Duodenal mucosa (tissue), 2 donors: ENCODE results near the gene NOTCH1.

Experiments
- H3K27ac ChIP-seq: one replicate; pipeline ENCODE4 v1.7.0; 2013; ENCODE audit warnings: low read depth, low read length
- H3K27me3 ChIP-seq, 2 donors: one replicate each; pipeline ENCODE4 v1.7.0; 2013; ENCODE audit warnings: low read length in 2 of 2, control low read depth in 1 of 2; ENCODE audit not compliant: insufficient read depth in 2 of 2, control insufficient read depth in 1 of 2
- H3K36me3 ChIP-seq, 2 donors: one replicate each; pipeline ENCODE4 v1.7.0; 2013; ENCODE audit warnings: low read length in 2 of 2, control low read depth in 1 of 2; ENCODE audit not compliant: insufficient read depth in 2 of 2, control insufficient read depth in 1 of 2
- H3K4me1 ChIP-seq, 2 donors: one replicate each; pipeline ENCODE4 v1.7.0; 2013; ENCODE audit warnings: low read length in 2 of 2, control low read depth in 1 of 2; ENCODE audit not compliant: insufficient read depth in 2 of 2, control insufficient read depth in 1 of 2
- H3K4me3 ChIP-seq, 2 donors: one replicate each; pipeline ENCODE4 v1.7.0; 2013; ENCODE audit warnings: low read length in 2 of 2, low read depth in 1 of 2
- H3K9ac ChIP-seq, 2 donors: one replicate each; pipeline ENCODE4 v1.7.0; 2013; ENCODE audit warnings: low read length in 2 of 2, low read depth in 1 of 2
- H3K9me3 ChIP-seq, 2 donors: one replicate each; pipeline ENCODE4 v1.7.0; 2013; ENCODE audit warnings: low read length in 2 of 2, control low read depth in 1 of 2; ENCODE audit not compliant: control insufficient read depth in 1 of 2

Gene NOTCH1

DNA sequence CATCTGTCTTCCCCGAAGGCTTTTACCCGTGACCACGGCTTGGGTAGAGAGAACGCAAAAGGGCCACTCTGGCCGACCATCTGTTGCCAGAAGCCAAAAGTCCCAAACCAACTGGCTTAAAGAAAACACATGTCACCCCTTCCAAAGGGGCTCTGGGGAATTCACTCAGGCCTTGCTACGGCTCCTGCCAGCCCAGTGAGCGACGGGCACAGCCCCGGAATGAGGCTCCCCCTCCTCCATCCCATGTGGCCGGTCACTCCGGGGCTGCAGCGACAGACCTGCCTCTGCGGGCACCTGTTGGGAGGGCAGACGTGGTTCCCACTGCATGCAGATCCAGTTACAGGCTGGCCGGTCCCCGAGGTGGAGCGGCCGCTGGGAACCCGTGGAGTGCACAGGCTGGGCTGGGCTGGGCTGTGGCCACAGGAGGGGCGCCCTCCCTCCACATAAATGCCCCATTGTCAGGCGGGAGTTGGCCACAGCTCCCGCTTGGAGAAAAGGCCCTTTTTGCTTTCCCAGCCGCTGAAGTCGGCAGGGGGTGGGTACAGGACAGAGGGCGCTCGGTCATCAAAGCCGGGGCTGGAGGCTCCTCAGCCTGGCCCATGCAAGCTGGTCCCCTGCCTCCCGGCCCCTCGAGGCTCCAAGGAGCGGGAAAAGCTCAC is 19.9 kb downstream of the NOTCH1 start:
- Histone ChIP-seq H3K27ac (no peak overlapping the region), H3K27me3 (no peaks in the 10 kb centered on the region), H3K9me3 (no peaks in the 10 kb centered on the region), H3K36me3 (peaks cover 3 to 7% of the 10 kb centered on the region in 2 donors), H3K4me3 (no peak overlapping the region), H3K9ac (peak overlapping the region; percentile 6 to 38), H3K4me1 (peaks cover 70 to 89% of the 10 kb centered on the region in 2 donors)

GRCh38 chr9:136525207-136525606 is 20.6 kb downstream of the NOTCH1 start:
- Histone ChIP-seq H3K27ac (no peak overlapping the region), H3K36me3 (peaks cover 3 to 7% of the 10 kb centered on the region in 2 donors), H3K9me3 (no peaks in the 10 kb centered on the region), H3K4me1 (peaks cover 65 to 88% of the 10 kb centered on the region in 2 donors), H3K27me3 (no peaks in the 10 kb centered on the region), H3K9ac (no peak overlapping the region), H3K4me3 (no peak overlapping the region)

DNA sequence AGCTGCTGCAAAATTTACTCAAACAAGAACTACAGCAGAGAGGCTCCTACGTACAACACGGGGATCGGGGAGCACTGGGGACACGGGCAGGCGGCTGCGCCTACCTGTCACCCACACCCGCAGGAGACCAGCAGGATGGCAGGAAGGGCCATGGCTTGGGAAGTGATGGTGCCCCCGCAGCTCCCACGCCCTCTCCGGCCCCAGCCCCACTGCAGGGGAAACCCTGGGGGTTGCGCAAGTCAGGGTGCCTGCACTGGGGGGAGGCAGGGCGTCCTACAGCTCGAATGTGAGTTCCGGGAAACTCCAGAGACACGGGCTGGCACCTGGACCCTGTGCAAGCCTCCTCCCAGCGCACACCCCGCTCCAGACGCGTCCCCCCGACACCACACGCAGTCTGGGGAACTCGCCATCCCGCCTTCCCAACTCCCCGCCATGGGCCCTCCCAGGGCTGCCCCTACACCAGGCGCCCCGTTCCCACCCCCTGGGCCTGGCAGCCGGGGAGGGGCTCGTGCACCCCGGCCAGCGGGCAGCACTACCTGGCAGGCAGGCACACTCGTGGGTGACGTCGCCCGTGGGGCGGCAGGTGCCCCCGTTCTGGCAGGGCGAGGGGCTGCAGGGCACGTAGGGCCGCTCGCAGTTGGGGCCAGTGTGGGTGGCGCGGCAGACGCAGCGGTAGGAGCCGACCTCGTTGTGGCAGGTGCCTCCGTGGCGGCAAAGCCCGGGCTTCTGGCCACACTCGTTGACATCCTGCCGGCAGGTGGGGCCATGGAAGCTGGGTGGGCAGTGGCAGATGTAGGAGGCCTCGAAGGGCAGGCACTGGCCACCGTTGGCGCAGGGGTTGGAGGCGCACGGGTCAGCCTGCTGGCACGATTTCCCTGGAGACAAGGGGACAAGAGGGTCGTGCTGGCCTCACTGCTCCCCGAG is 23.3 kb downstream of the NOTCH1 start:
- H3K27ac ChIP-seq: peak overlapping the region; percentile 10
- no peaks in the 10 kb centered on the region for H3K9me3 ChIP-seq
- peaks cover 69 to 81% of the 10 kb centered on the region in 2 donors for H3K4me1 ChIP-seq
- no peaks in the 10 kb centered on the region for H3K27me3 ChIP-seq
- H3K4me3 ChIP-seq: no peak overlapping the region
- peaks cover 12 to 26% of the 10 kb centered on the region in 2 donors for H3K36me3 ChIP-seq
- H3K9ac ChIP-seq: peak overlapping the region in 1 of 2 donors; percentile 47

DNA sequence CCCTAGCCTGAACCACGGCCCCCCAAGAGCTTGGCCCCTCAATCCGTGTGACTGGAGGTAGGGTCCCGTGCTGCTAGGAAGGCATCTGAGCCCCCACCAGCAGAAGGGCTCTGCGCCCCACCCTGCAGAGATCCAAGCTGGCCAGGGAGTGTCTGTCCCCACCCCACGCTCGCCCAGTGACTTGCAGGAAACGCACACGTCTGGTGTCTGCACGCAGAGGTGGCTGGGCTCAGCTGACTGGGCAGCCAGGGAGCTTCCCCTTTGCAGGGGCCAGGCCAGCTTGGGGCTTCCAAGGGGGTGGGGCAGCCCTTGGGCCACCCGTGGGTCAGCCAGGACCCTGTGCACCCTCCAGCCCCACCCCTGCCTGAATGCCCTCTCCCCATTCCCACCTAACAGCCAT is 24.3 kb downstream of the NOTCH1 start:
- H3K4me3 ChIP-seq: no peak overlapping the region
- H3K27me3 ChIP-seq: no peaks in the 10 kb centered on the region
- peak overlapping the region; percentile 20 for H3K27ac ChIP-seq
- no peaks in the 10 kb centered on the region for H3K9me3 ChIP-seq
- peaks cover 12 to 35% of the 10 kb centered on the region in 2 donors for H3K36me3 ChIP-seq
- H3K4me1 ChIP-seq: peaks cover 59 to 70% of the 10 kb centered on the region in 2 donors
- H3K9ac ChIP-seq: peak overlapping the region; percentile 43 to 48

DNA sequence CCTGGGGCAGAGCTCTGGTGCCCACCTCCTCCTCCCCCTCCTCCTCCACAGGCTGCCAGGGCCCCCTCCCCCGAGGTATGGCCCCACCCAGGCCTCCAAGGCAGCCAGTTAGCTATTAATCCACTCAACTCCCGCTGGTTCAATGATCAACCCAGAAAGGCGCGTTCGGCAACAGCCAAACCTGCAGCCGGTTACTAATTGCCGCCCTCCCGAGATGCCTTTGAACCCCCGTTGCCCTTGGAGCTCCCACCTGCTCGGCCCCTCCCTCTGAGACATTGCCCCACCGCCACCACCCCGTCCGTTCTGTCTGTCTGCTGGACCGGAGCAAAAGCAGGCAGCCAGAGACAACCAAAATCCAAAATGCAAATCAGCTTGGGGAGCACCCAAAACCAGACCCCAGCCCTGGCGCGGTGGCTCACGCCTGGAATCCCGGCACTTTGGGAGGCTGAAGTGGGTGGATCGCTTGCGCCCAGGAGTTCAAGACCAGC is 25.8 kb downstream of the NOTCH1 start:
- Histone ChIP-seq H3K27ac (peak overlapping the region; percentile 83), H3K36me3 (peaks cover 20 to 49% of the 10 kb centered on the region in 2 donors), H3K9me3 (no peaks in the 10 kb centered on the region), H3K9ac (peak overlapping the region in 1 of 2 donors; percentile 43), H3K27me3 (no peaks in the 10 kb centered on the region), H3K4me1 (peaks cover 46 to 57% of the 10 kb centered on the region in 2 donors), H3K4me3 (peak overlapping the region in 1 of 2 donors; percentile 32)

DNA sequence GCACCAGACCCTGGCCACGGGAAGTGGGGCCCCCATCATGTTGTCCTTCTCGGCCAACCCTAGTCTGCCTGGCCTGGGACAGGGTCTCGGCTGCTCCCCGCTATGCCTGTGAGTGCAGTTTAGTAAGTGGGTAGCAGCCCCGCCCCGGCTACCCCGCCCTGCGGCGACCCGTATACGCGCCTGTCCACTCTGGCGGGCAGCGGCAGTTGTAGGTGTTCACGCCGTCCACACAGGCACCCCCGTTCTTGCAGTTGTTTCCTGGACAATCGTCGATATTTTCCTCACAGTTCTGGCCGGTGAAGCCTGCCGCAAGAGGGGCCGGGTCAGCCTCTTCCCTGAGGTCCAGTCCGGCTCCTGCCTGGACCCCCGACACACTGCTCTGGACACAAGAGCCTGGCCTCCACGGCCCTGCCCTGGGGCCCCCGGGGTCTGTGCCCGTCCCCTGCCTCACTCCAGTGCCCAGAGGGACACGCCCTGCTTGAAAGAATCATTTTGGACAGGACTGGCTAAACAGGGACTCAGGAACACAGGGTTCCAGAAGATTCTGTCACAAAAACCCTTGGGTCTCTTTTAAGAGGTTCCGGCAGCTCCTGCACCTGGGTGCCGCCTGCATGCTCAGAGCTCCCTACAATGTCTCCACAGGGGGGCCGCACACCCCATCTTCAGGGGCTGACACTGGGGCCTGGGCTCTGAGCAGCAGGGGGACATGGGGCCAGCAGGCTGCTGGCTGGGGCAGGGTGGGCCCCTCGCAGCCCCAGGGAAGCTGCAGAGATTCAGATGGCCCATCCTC is 26.4 kb downstream of the NOTCH1 start:
- Histone ChIP-seq H3K4me1 (peaks cover 46 to 54% of the 10 kb centered on the region in 2 donors), H3K27me3 (no peaks in the 10 kb centered on the region), H3K9me3 (no peaks in the 10 kb centered on the region), H3K9ac (peak overlapping the region in 1 of 2 donors; percentile 32), H3K36me3 (peaks cover 26 to 56% of the 10 kb centered on the region in 2 donors), H3K4me3 (peak overlapping the region in 1 of 2 donors; percentile 8), H3K27ac (peak overlapping the region; percentile 32)

GRCh38 chr9:136518623-136519022 is 27.2 kb downstream of the NOTCH1 start:
- Histone ChIP-seq H3K4me3 (no peak overlapping the region), H3K27me3 (no peaks in the 10 kb centered on the region), H3K4me1 (peaks cover 38 to 46% of the 10 kb centered on the region in 2 donors), H3K27ac (no peak overlapping the region), H3K9me3 (no peaks in the 10 kb centered on the region), H3K9ac (no peak overlapping the region), H3K36me3 (peaks cover 33 to 64% of the 10 kb centered on the region in 2 donors)

DNA sequence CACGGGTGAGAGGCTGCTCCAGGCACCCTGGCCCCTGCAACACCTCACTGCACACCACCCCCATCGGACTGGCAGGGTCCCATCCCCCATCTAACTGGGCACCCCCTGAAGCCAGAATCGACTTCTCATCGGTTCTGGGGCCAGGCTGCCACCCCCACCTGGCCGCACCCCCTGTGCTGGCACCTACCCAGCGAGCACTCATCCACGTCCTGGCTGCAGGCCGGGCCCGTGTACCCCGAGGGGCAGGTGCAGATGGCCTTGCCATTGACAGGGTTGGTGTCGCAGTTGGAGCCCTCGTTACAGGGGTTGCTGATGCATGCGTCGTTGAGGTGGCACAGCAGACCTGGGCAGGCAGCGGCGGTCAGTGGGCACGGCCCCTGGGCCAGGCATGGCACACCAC is 27.9 kb downstream of the NOTCH1 start:
- H3K9ac ChIP-seq: no peak overlapping the region
- no peaks in the 10 kb centered on the region for H3K27me3 ChIP-seq
- peaks cover 35 to 69% of the 10 kb centered on the region in 2 donors for H3K36me3 ChIP-seq
- no peaks in the 10 kb centered on the region for H3K9me3 ChIP-seq
- H3K4me3 ChIP-seq: no peak overlapping the region
- H3K4me1 ChIP-seq: peaks cover 32 to 40% of the 10 kb centered on the region in 2 donors
- no peak overlapping the region for H3K27ac ChIP-seq

DNA sequence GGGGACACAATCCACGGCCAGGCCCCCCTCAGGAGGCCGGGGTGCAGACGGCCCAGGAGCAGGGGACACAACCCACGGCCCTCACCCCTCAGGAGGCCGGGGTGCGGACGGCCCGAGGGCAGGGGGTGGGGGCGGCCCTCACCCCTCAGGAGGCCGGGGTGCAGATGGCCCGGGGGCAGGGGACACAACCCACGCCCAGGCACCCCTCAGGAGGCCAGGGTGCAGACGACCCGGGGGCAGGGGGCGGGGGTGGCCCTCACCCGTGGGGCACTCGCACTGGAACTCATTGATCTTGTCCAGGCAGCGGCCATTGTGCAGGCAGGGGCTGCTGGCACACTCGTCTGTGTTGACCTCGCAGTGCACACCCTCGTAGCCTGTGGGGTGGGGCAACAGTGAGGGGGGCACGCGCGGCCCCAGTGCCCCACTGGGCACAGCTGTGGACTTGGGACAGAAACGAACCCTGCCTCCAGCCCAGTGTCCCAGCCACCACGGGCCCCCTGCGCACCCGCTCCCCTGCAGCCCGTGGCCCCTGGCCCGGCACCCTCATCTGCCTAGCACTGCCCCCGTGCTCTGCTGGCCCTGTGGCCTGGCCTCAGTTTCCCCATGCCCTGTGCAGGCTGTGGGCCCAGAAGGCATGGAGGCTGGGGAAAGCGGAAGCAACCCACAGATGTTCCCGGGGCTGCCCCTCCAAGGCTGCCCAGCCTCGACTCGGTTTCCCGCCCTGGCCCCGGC is 28.7 kb downstream of the NOTCH1 start:
- H3K36me3 ChIP-seq: peaks cover 36 to 66% of the 10 kb centered on the region in 2 donors

More for the DNA sequence above, 28.7 kb downstream of the NOTCH1 start:
- Histone ChIP-seq H3K4me1 (peaks cover 25 to 32% of the 10 kb centered on the region in 2 donors), H3K9ac (no peak overlapping the region), H3K27ac (no peak overlapping the region), H3K4me3 (no peak overlapping the region), H3K9me3 (no peaks in the 10 kb centered on the region), H3K27me3 (no peaks in the 10 kb centered on the region)
